ENCODE results near the gene GRIK4. TPM values are rescaled to one million over a fixed set of nuclear protein-coding genes. Genes with fewer than 3 reads are reported as not detected.

Gene GRIK4
- total and polyA plus RNA-seq, 7 donors = 0.04 to 0.11 (median 0.04) TPM; not detected in 4

DNA sequence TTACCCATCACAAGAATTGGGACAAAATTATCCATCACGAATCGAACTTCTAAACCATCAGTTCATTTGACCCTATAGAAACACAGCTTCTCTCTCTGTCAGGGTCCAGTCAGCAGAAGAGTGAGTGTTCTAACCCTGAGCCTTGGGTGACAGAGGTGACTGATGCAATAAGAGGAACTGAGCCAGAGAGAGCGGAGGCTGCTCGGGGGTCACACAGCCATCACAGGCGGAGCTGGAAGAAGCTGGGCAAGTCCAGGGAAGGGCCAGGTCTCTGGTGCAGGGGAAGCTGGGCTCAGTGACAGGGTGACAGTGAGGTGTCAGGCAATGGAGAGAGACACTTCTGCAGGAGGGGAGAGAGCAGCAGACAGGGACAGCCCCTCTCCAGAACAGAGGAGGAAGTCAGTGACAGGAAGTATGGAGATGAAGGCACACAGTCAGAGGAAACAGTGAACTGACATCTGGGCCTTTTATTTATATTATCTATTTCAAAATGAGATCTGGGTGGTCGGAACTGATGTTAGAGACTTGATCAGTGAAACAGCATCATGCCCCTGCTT lies 328.4 kb downstream of the GRIK4 start:
- TF ChIP-seq CTCF (IDR thresholded peaks at IDR 0.05) = no peak
- no peak for DNase-seq
- ATAC-seq = no peak
- H3K36me3 ChIP-seq (ENCODE audit: insufficient read depth in 1 of 2, low read depth in 1 of 2) = no peaks in the 10 kb centered on the region
- intact Hi-C loops (cut with DNase I) = no loop called here
- no peaks in the 10 kb centered on the region for H3K4me1 ChIP-seq
- no peaks in the 10 kb centered on the region for H3K9me3 ChIP-seq
- 80 to 84% (median 82%) methylated on average over 6 of the region's 6 CpGs for WGBS, 3 donors
- H3K4me3 ChIP-seq = no peak overlapping the region
- H3K27ac ChIP-seq = no peak overlapping the region
- H3K27me3 ChIP-seq (ENCODE audit: insufficient read depth in 3 of 3, low read length in 2 of 3) = no peaks in the 10 kb centered on the region

GRCh38 chr11:120840661-120841060 lies 329.1 kb downstream of the GRIK4 start:
- intact Hi-C loops (cut with DNase I) = no loop called here
- H3K36me3 ChIP-seq (ENCODE audit: insufficient read depth in 1 of 2, low read depth in 1 of 2) = no peaks in the 10 kb centered on the region
- 92 to 96% (median 96%) methylated on average over 1 of the region's 1 CpG for WGBS, 3 donors
- H3K9me3 ChIP-seq = no peaks in the 10 kb centered on the region
- DNase-seq (no peak), ATAC-seq (no peak)
- H3K4me1 ChIP-seq = no peaks in the 10 kb centered on the region
- no peaks in the 10 kb centered on the region for H3K27me3 ChIP-seq (ENCODE audit: insufficient read depth in 3 of 3, low read length in 2 of 3)
- no peak overlapping the region for H3K4me3 ChIP-seq
- TF ChIP-seq CTCF (IDR thresholded peaks at IDR 0.05) = no peak
- no peak overlapping the region for H3K27ac ChIP-seq

- Histone ChIP-seq H3K4me1 (no peaks in the 10 kb centered on the region), H3K36me3 (ENCODE audit: insufficient read depth in 1 of 2, low read depth in 1 of 2) (no peaks in the 10 kb centered on the region), H3K27ac (no peak overlapping the region), H3K9me3 (no peaks in the 10 kb centered on the region), H3K4me3 (no peak overlapping the region), H3K27me3 (ENCODE audit: insufficient read depth in 3 of 3, low read length in 2 of 3) (no peaks in the 10 kb centered on the region)
- DNase-seq = no peak
- TF ChIP-seq CTCF (IDR thresholded peaks at IDR 0.05) = no peak
- no peak for ATAC-seq
- 47 to 75% (median 49%) methylated on average over 2 of the region's 2 CpGs for WGBS, 3 donors
- intact Hi-C loops (cut with DNase I) = no loop called here
Observed at GRCh38 chr11:120841074-120841473, 329.5 kb downstream of the GRIK4 start.

DNA sequence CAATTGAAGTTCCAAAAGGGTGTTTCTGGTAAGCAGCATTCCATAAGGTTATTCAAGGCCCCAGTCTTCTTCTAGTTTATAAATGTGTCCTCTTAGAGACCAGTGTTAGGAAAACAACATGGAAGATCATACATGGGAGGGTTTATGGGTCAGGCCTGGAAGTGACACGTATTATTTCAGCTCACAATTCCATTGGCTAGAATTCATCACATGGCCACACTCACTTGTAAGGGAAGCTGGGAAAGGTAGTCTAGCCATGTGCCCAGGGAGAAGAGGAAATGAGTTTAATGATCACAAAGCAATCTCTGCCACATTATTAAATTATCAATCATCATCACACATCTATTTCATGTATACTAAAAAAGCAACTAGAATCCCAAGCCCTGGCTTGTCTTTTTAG lies 330.6 kb downstream of the GRIK4 start:
- Histone ChIP-seq H3K4me1 (no peaks in the 10 kb centered on the region), H3K4me3 (no peak overlapping the region), H3K9me3 (no peaks in the 10 kb centered on the region), H3K27me3 (ENCODE audit: insufficient read depth in 3 of 3, low read length in 2 of 3) (no peaks in the 10 kb centered on the region), H3K36me3 (ENCODE audit: insufficient read depth in 1 of 2, low read depth in 1 of 2) (no peaks in the 10 kb centered on the region), H3K27ac (no peak overlapping the region)
- intact Hi-C loops (cut with DNase I) = no loop called here
- ATAC-seq (no peak), DNase-seq (no peak)
- WGBS, 3 donors = 73 to 80% (median 78%) methylated on average over 1 of the region's 1 CpG
- no peak for TF ChIP-seq CTCF (IDR thresholded peaks at IDR 0.05)

GRCh38 chr11:120853435-120853834 lies 341.9 kb downstream of the GRIK4 start:
- DNase-seq (no peak), ATAC-seq (no peak)
- intact Hi-C loops (cut with DNase I) = no loop called here
- no peak for TF ChIP-seq CTCF (IDR thresholded peaks at IDR 0.05)
- Histone ChIP-seq H3K36me3 (ENCODE audit: insufficient read depth in 1 of 2, low read depth in 1 of 2) (no peaks in the 10 kb centered on the region), H3K4me1 (no peaks in the 10 kb centered on the region), H3K27me3 (ENCODE audit: insufficient read depth in 3 of 3, low read length in 2 of 3) (peaks cover 0 to 7% (median 0%) of the 10 kb centered on the region in 3 donors), H3K27ac (no peak overlapping the region), H3K9me3 (no peaks in the 10 kb centered on the region), H3K4me3 (no peak overlapping the region)
- 70 to 83% (median 74%) methylated on average over 3 of the region's 3 CpGs for WGBS, 3 donors
